Neuronal stem cell (in vitro differentiated cells): ENCODE measurements around the gene SMIM24.

ENCODE experiments used
- DNase-seq: peaks from one replicate; pipeline ENCODE4 v3.0.0-alpha.2; 2013; ENCODE audit warnings: low spot score
- H2AFZ ChIP-seq: one replicate; pipeline ENCODE4 v1.6.1; 2013; ENCODE audit warnings: mild to moderate bottlenecking, low read length, inconsistent platforms
- H2AK5ac ChIP-seq: 2 replicates; pipeline ENCODE4 v1.6.1; 2013; ENCODE audit warnings: low read depth, mild to moderate bottlenecking, inconsistent platforms, low read length, moderate library complexity, mixed read lengths
- H2BK120ac ChIP-seq: 2 replicates; pipeline ENCODE4 v1.6.1; 2013; ENCODE audit warnings: low read depth, mild to moderate bottlenecking, inconsistent platforms, low read length, moderate library complexity, mixed read lengths
- H2BK12ac ChIP-seq: one replicate; pipeline ENCODE4 v1.6.1; 2013; ENCODE audit warnings: low read length, inconsistent platforms
- H2BK15ac ChIP-seq: 2 replicates; pipeline ENCODE4 v1.6.1; 2013; ENCODE audit warnings: mild to moderate bottlenecking, low read length, inconsistent platforms, mixed read lengths
- H2BK5ac ChIP-seq: one replicate; pipeline ENCODE4 v1.6.1; 2013; ENCODE audit warnings: inconsistent platforms, mild to moderate bottlenecking, low read length, moderate library complexity
- H3K14ac ChIP-seq: one replicate; pipeline ENCODE4 v1.6.1; 2013; ENCODE audit warnings: low read length, inconsistent platforms
- H3K18ac ChIP-seq: 2 replicates; pipeline ENCODE4 v1.6.1; 2013; ENCODE audit warnings: low read length, inconsistent platforms
- H3K23ac ChIP-seq: 2 replicates; pipeline ENCODE4 v1.6.1; 2013; ENCODE audit warnings: low read depth, mild to moderate bottlenecking, mixed read lengths, low read length, inconsistent platforms; ENCODE audit not compliant: poor library complexity
- H3K27ac ChIP-seq: replicated peaks from 3 replicates; pipeline ENCODE4 v1.5.1; 2013; ENCODE audit warnings: low read length, inconsistent platforms
- H3K27me3 ChIP-seq, 3 experiments: 2 replicates each; pipeline ENCODE4 v1.6.1; 2013; ENCODE audit warnings: low read length in 3 of 3, mild to moderate bottlenecking in 2 of 3, inconsistent platforms in 1 of 3, low read depth in 1 of 3, mixed read lengths in 1 of 3, moderate library complexity in 1 of 3; ENCODE audit not compliant: control insufficient read depth in 3 of 3, insufficient read depth in 3 of 3
- H3K36me3 ChIP-seq, 2 donors: replicated peaks in 1 of 2; 2 replicates each; pipeline ENCODE4 v1.6.1; 2013; ENCODE audit warnings: low read length in 2 of 2; ENCODE audit not compliant: control insufficient read depth in 2 of 2, insufficient read depth in 2 of 2
- H3K4ac ChIP-seq: 2 replicates; pipeline ENCODE4 v1.6.1; 2013; ENCODE audit warnings: inconsistent platforms, mild to moderate bottlenecking, low read length, moderate library complexity
- H3K4me1 ChIP-seq, 2 donors: 1 replicate in 1 of 2; 2 replicates in 1 of 2; pipeline ENCODE4 v1.6.1; 2013; ENCODE audit warnings: low read length in 2 of 2, low read depth in 1 of 2; ENCODE audit not compliant: control insufficient read depth in 2 of 2, insufficient read depth in 1 of 2
- H3K4me2 ChIP-seq: one replicate; pipeline ENCODE4 v1.6.1; 2013; ENCODE audit warnings: mild to moderate bottlenecking, low read length, inconsistent platforms; ENCODE audit not compliant: insufficient read depth, poor library complexity, severe bottlenecking
- H3K4me3 ChIP-seq, 2 donors: 2 replicates each; pipeline ENCODE4 v1.5.1; 2013; ENCODE audit warnings: low read length in 2 of 2, mild to moderate bottlenecking in 2 of 2, inconsistent platforms in 1 of 2, moderate library complexity in 1 of 2
- H3K79me1 ChIP-seq: one replicate; pipeline ENCODE4 v1.6.1; 2013; ENCODE audit warnings: low read depth, mild to moderate bottlenecking, inconsistent platforms, low read length, moderate library complexity
- H3K9ac ChIP-seq: one replicate; pipeline ENCODE4 v1.6.1; 2013; ENCODE audit warnings: mild to moderate bottlenecking, low read depth, low read length, inconsistent platforms; ENCODE audit not compliant: poor library complexity
- H3K9me3 ChIP-seq, 2 donors: replicated peaks in 1 of 2; 2 replicates each; pipeline versions ENCODE3 to v1.6.1; 2013; ENCODE audit warnings: low read length in 2 of 2, mild to moderate bottlenecking in 2 of 2, inconsistent platforms in 1 of 2, low read depth in 1 of 2, mixed read lengths in 1 of 2, moderate library complexity in 1 of 2; ENCODE audit not compliant: control insufficient read depth in 2 of 2, insufficient read depth in 1 of 2
- H4K8ac ChIP-seq: one replicate; pipeline ENCODE4 v1.6.1; 2013; ENCODE audit warnings: low read depth, mild to moderate bottlenecking, inconsistent platforms, low read length, moderate library complexity
- H4K91ac ChIP-seq: one replicate; pipeline ENCODE4 v1.6.1; 2013; ENCODE audit warnings: low read length, low read depth, mild to moderate bottlenecking, inconsistent platforms; ENCODE audit not compliant: poor library complexity
- WGBS, 2 donors: extraction: QIAGEN DNeasy Blood & Tissue Kit; methylation state at CpG; one replicate each; pipeline ENCODE4 v1.1.7; 2013; ENCODE audit warnings: missing lambda C conversion rate in 2 of 2, mixed read lengths in 1 of 2; ENCODE audit not compliant: insufficient read length in 2 of 2, insufficient replicate concordance in 1 of 2; ENCODE audit errors: extremely low coverage in 2 of 2; 5-methylcytosine and 5-hydroxymethylcytosine counted together

The SMIM24 gene

GRCh38 chr19:3524078-3524842 lies 43.9 kb upstream of the SMIM24 start:
- H3K4me3 ChIP-seq, result no peak overlapping the region
- DNase-seq, result no peak
- no peak overlapping the region for H3K4me2 ChIP-seq
- no peak overlapping the region for H2AFZ ChIP-seq
- peaks cover 35 to 91% of the 10 kb centered on the region in 2 donors for H3K36me3 ChIP-seq
- no CpG with 5 or more reads among the region's 33 CpGs for WGBS, 2 donors
- H3K79me1 ChIP-seq, result peaks cover 32% of the 10 kb centered on the region
- no peaks in the 10 kb centered on the region for H3K9me3 ChIP-seq
- H3K27ac ChIP-seq, result no peak overlapping the region
- no peak overlapping the region for H4K8ac ChIP-seq
- H3K4me1 ChIP-seq, result no peaks in the 10 kb centered on the region
- no peak overlapping the region for H3K9ac ChIP-seq
- no peak overlapping the region for H2BK5ac ChIP-seq
- no peak overlapping the region for H2AK5ac ChIP-seq
- H3K14ac ChIP-seq, result no peak overlapping the region
- no peak overlapping the region for H2BK15ac ChIP-seq
- H3K23ac ChIP-seq, result no peak overlapping the region
- peaks cover 0 to 2% (median 0%) of the 10 kb centered on the region in 3 experiments for H3K27me3 ChIP-seq
- no peak overlapping the region for H2BK120ac ChIP-seq
- no peak overlapping the region for H3K18ac ChIP-seq
- no peak overlapping the region for H2BK12ac ChIP-seq
- H4K91ac ChIP-seq, result no peak overlapping the region
- H3K4ac ChIP-seq, result no peak overlapping the region

GRCh38 chr19:3523361-3524077 lies 43.2 kb upstream of the SMIM24 start:
- H2AK5ac ChIP-seq, result no peak overlapping the region
- H4K8ac ChIP-seq, result no peak overlapping the region
- H2BK5ac ChIP-seq, result peak overlapping the region; percentile 24
- no peaks in the 10 kb centered on the region for H3K4me1 ChIP-seq
- no peak overlapping the region for H2AFZ ChIP-seq
- no peak overlapping the region for H3K9ac ChIP-seq
- H3K4me3 ChIP-seq, result no peak overlapping the region
- no peak overlapping the region for H3K4me2 ChIP-seq
- H2BK120ac ChIP-seq, result no peak overlapping the region
- H3K18ac ChIP-seq, result no peak overlapping the region
- no peaks in the 10 kb centered on the region for H3K9me3 ChIP-seq
- no peak for DNase-seq
- peaks cover 0 to 2% (median 0%) of the 10 kb centered on the region in 3 experiments for H3K27me3 ChIP-seq
- H3K79me1 ChIP-seq, result peaks cover 37% of the 10 kb centered on the region
- no peak overlapping the region for H2BK15ac ChIP-seq
- H3K23ac ChIP-seq, result peak overlapping the region; percentile 73
- H3K27ac ChIP-seq, result no peak overlapping the region
- no peak overlapping the region for H4K91ac ChIP-seq
- H3K14ac ChIP-seq, result no peak overlapping the region
- H3K36me3 ChIP-seq, result peaks cover 36 to 95% of the 10 kb centered on the region in 2 donors
- H2BK12ac ChIP-seq, result no peak overlapping the region
- WGBS, 2 donors, result no CpG with 5 or more reads among the region's 21 CpGs
- no peak overlapping the region for H3K4ac ChIP-seq

GRCh38 chr19:3522421-3523360 lies 42.4 kb upstream of the SMIM24 start:
- Histone ChIP-seq H2BK15ac (no peak overlapping the region), H3K18ac (no peak overlapping the region), H3K23ac (peak overlapping the region; percentile 73), H4K91ac (no peak overlapping the region), H3K9me3 (no peaks in the 10 kb centered on the region), H3K79me1 (peaks cover 39% of the 10 kb centered on the region), H2AFZ (no peak overlapping the region), H3K4me3 (no peak overlapping the region), H3K4me1 (no peaks in the 10 kb centered on the region), H2BK12ac (no peak overlapping the region), H2AK5ac (no peak overlapping the region), H4K8ac (no peak overlapping the region), H3K4ac (no peak overlapping the region), H3K36me3 (peaks cover 36 to 91% of the 10 kb centered on the region in 2 donors), H2BK5ac (peak overlapping the region; percentile 60), H3K9ac (peak overlapping the region; percentile 60), H3K27me3 (peaks cover 0 to 2% (median 0%) of the 10 kb centered on the region in 3 experiments), H3K27ac (no peak overlapping the region), H3K14ac (peak overlapping the region; percentile 71), H2BK120ac (no peak overlapping the region), H3K4me2 (no peak overlapping the region)
- no peak for DNase-seq
- no CpG with 5 or more reads among the region's 40 CpGs for WGBS, 2 donors
